ENCODE data around the gene SUN5. TPM values are rescaled to one million over a fixed set of nuclear protein-coding genes. Genes with fewer than 3 reads are reported as not detected.

Gene SUN5
- total RNA-seq, 1 experiment from 2014 or later, result not detected

- no peak overlapping the region for H3K27ac Mint-ChIP-seq (ENCODE audit: unreplicated experiment)
- no peak for DNase-seq
- intact Hi-C loops (cut with micrococcal nuclease; ENCODE audit: unreplicated experiment), result no loop called here
These were observed 20.0 kb upstream of the SUN5 start for GRCh38 chr20:33024243-33024560.

GRCh38 chr20:33023439-33024242 is 19.4 kb upstream of the SUN5 start:
- Mint-ChIP-seq H3K27ac (ENCODE audit: unreplicated experiment) (no peak overlapping the region), H3K4me1 (ENCODE audit: low read depth, unreplicated experiment) (no peaks in the 10 kb centered on the region), H3K9me3 (ENCODE audit: unreplicated experiment) (no peaks in the 10 kb centered on the region), H3K27me3 (ENCODE audit: insufficient read depth, unreplicated experiment) (peaks cover 10% of the 10 kb centered on the region), H3K36me3 (ENCODE audit: insufficient read depth, unreplicated experiment) (no peaks in the 10 kb centered on the region), H3K4me3 (ENCODE audit: unreplicated experiment) (no peak overlapping the region)
- CTCF ChIA-PET, result no interaction called here
- DNase-seq, result no peak
- TF ChIP-seq, protein P1, sequence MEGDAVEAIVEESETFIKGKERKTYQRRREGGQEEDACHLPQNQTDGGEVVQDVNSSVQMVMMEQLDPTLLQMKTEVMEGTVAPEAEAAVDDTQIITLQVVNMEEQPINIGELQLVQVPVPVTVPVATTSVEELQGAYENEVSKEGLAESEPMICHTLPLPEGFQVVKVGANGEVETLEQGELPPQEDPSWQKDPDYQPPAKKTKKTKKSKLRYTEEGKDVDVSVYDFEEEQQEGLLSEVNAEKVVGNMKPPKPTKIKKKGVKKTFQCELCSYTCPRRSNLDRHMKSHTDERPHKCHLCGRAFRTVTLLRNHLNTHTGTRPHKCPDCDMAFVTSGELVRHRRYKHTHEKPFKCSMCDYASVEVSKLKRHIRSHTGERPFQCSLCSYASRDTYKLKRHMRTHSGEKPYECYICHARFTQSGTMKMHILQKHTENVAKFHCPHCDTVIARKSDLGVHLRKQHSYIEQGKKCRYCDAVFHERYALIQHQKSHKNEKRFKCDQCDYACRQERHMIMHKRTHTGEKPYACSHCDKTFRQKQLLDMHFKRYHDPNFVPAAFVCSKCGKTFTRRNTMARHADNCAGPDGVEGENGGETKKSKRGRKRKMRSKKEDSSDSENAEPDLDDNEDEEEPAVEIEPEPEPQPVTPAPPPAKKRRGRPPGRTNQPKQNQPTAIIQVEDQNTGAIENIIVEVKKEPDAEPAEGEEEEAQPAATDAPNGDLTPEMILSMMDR (IDR thresholded peaks at IDR 0.05; ENCODE audit: insufficient read depth in 1 of 2, low read depth in 1 of 2, low read length in 1 of 2, severe bottlenecking in 1 of 2, unreplicated experiment in 1 of 2), result no peak
- no TSS peak for BruUV-seq (replicated peaks)
- Histone ChIP-seq H3K9me3 (no peaks in the 10 kb centered on the region), H3K4me1 (no peaks in the 10 kb centered on the region), H3K27me3 (replicated peaks; ENCODE audit: control insufficient read depth, insufficient read depth, low read length) (no peaks in the 10 kb centered on the region), H3K4me3 (ENCODE audit: low read depth, low read length) (no peak overlapping the region), H3K36me3 (ENCODE audit: control insufficient read depth, insufficient read depth, low read length) (no peaks in the 10 kb centered on the region)
- intact Hi-C loops (cut with micrococcal nuclease; ENCODE audit: unreplicated experiment), result no loop called here
- POLR2A ChIA-PET, result no interaction called here

More at GRCh38 chr20:33024243-33024560, 20.0 kb upstream of the SUN5 start:
- H3K36me3 ChIP-seq (ENCODE audit: control insufficient read depth, insufficient read depth, low read length), result no peaks in the 10 kb centered on the region
- H3K4me3 ChIP-seq (ENCODE audit: low read depth, low read length), result no peak overlapping the region
- Mint-ChIP-seq H3K9me3 (ENCODE audit: unreplicated experiment) (no peaks in the 10 kb centered on the region), H3K4me1 (ENCODE audit: low read depth, unreplicated experiment) (no peaks in the 10 kb centered on the region), H3K27me3 (ENCODE audit: insufficient read depth, unreplicated experiment) (peaks cover 5% of the 10 kb centered on the region), H3K4me3 (ENCODE audit: unreplicated experiment) (no peak overlapping the region), H3K36me3 (ENCODE audit: insufficient read depth, unreplicated experiment) (no peaks in the 10 kb centered on the region)
- POLR2A ChIA-PET, result no interaction called here
- BruUV-seq (replicated peaks), result no TSS peak
- CTCF ChIA-PET, result no interaction called here
- H3K4me1 ChIP-seq, result no peaks in the 10 kb centered on the region
- TF ChIP-seq, protein P1 (IDR thresholded peaks at IDR 0.05; ENCODE audit: insufficient read depth in 1 of 2, low read depth in 1 of 2, low read length in 1 of 2, severe bottlenecking in 1 of 2, unreplicated experiment in 1 of 2), result no peak
- H3K9me3 ChIP-seq, result no peaks in the 10 kb centered on the region
- no peaks in the 10 kb centered on the region for H3K27me3 ChIP-seq (replicated peaks; ENCODE audit: control insufficient read depth, insufficient read depth, low read length)

DNA sequence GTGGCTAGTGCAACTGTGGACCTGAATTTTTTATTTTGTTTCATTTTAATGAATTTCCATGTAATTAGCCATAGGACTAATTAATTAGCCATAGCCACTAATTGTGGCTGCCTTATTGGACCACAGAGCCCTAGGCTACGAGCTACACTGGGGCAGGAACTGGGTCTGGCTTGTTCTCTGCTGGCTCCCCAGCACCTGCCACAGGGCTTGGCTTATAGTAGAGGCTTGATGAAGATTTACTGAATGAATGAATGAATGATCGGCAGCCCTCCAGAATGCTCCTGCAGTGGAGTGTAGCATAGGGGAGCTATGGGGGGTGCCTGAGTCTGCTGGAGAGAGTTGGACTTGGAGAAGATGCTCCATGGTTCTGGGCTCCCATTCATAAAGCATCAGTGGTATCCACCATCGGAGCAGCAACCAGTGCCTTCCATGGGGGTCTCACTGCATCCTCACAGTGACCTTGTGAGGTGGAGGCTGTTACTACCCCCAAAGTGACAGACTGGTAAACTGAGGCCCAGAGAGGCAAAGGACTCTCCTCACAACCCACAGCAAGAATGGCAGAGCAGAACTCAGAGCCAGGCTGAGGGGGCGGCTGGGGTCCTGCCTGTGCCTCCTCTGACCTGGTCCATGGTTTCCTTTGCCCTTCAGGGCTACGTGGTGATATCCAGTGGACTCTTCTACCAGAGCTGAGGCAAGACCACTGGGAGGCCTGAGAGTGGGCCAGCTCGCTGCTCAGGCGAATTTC is 18.6 kb upstream of the SUN5 start:
- H3K27me3 Mint-ChIP-seq (ENCODE audit: insufficient read depth, unreplicated experiment), result peaks cover 10% of the 10 kb centered on the region
- Histone ChIP-seq H3K27me3 (replicated peaks; ENCODE audit: control insufficient read depth, insufficient read depth, low read length) (no peaks in the 10 kb centered on the region; the same call in none of the 2 replicates), H3K4me1 (no peaks in the 10 kb centered on the region), H3K9me3 (no peaks in the 10 kb centered on the region), H3K36me3 (ENCODE audit: control insufficient read depth, insufficient read depth, low read length) (no peaks in the 10 kb centered on the region), H3K4me3 (ENCODE audit: low read depth, low read length) (no peak overlapping the region)
- no peaks in the 10 kb centered on the region for H3K4me1 Mint-ChIP-seq (ENCODE audit: low read depth, unreplicated experiment)
- intact Hi-C loops (cut with micrococcal nuclease; ENCODE audit: unreplicated experiment), result no loop called here
- no peaks in the 10 kb centered on the region for H3K9me3 Mint-ChIP-seq (ENCODE audit: unreplicated experiment)
- H3K36me3 Mint-ChIP-seq (ENCODE audit: insufficient read depth, unreplicated experiment), result no peaks in the 10 kb centered on the region
- no peak overlapping the region for H3K27ac Mint-ChIP-seq (ENCODE audit: unreplicated experiment)
- TF ChIP-seq, protein P1 (IDR thresholded peaks at IDR 0.05; ENCODE audit: insufficient read depth in 1 of 2, low read depth in 1 of 2, low read length in 1 of 2, severe bottlenecking in 1 of 2, unreplicated experiment in 1 of 2), result no peak
- ChIA-PET POLR2A (no interaction called here), CTCF (no interaction called here)
- BruUV-seq (replicated peaks), result no TSS peak
- H3K4me3 Mint-ChIP-seq (ENCODE audit: unreplicated experiment), result no peak overlapping the region
- no peak for DNase-seq
